Measurements from ENCODE around the gene VPS51.

DNA sequence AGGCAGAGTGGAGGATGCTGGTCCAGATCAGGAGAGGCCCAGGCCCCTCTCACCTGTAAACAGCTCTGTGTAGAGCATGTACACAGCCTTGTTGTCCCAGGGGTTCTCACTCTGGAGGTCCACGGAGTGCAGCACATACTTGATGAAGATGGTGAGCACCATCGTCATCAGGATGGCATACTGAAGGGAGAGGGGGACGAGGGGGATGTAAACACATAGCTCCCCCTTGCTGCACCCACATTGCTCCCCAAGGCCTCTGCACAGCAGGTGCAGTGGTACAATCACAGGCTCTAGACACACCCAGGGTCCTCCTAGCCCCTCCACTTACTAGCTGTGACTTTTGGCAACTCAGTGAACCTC lies 35.4 kb downstream of the VPS51 start:
- no peak for TF ChIP-seq EP300 (IDR thresholded peaks at IDR 0.05)
- TF ChIP-seq, protein P1, sequence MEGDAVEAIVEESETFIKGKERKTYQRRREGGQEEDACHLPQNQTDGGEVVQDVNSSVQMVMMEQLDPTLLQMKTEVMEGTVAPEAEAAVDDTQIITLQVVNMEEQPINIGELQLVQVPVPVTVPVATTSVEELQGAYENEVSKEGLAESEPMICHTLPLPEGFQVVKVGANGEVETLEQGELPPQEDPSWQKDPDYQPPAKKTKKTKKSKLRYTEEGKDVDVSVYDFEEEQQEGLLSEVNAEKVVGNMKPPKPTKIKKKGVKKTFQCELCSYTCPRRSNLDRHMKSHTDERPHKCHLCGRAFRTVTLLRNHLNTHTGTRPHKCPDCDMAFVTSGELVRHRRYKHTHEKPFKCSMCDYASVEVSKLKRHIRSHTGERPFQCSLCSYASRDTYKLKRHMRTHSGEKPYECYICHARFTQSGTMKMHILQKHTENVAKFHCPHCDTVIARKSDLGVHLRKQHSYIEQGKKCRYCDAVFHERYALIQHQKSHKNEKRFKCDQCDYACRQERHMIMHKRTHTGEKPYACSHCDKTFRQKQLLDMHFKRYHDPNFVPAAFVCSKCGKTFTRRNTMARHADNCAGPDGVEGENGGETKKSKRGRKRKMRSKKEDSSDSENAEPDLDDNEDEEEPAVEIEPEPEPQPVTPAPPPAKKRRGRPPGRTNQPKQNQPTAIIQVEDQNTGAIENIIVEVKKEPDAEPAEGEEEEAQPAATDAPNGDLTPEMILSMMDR (IDR thresholded peaks at IDR 0.05): no peak
- TF ChIP-seq POLR2A (IDR thresholded peaks at IDR 0.05): no peak

Data from tibial nerve (tissue), 4 donors.